ENCODE measurements around the gene RNF215.
"Not testable (repeated sequence)": the region's sequence is repeated elsewhere in the genome, so short reads cannot be mapped to it uniquely, and the experiment has no call there.

RNF215 gene

GRCh38 chr22:30402028-30402765 is 15.0 kb upstream of the RNF215 start:
- Histone ChIP-seq H3K9me3 (ENCODE audit: low read length) (no peaks in the 10 kb centered on the region), H4K20me1 (ENCODE audit: insufficient read depth, low read length) (no peaks in the 10 kb centered on the region), H3K36me3 (ENCODE audit: insufficient read depth, low read length) (no peaks in the 10 kb centered on the region), H3K27me3 (ENCODE audit: insufficient read depth, low read length) (peaks cover 6% of the 10 kb centered on the region), H3K79me2 (ENCODE audit: insufficient read depth, low read length) (no peaks in the 10 kb centered on the region), H3K9ac (ENCODE audit: low read length) (no peak overlapping the region), H3K4me2 (ENCODE audit: low read length) (no peak overlapping the region), H3K9me2 (ENCODE audit: low read depth, low read length) (no peaks in the 10 kb centered on the region), H3K4me3 (ENCODE audit: low read depth, low read length, poor library complexity, severe bottlenecking) (no peak overlapping the region), H2AFZ (ENCODE audit: low read length) (no peak overlapping the region), H3F3A (ENCODE audit: insufficient read depth, low read length) (no peaks in the 10 kb centered on the region), H3K4me1 (ENCODE audit: insufficient read depth, low read length, severe bottlenecking) (peaks cover 5% of the 10 kb centered on the region), H3K27ac (ENCODE audit: low read depth, low read length, poor library complexity, severe bottlenecking) (no peak overlapping the region)
- TF ChIP-seq EZH2 (IDR thresholded peaks at IDR 0.05; ENCODE audit: borderline replicate concordance, low read length) (no peak), CTCF (IDR thresholded peaks at IDR 0.05; ENCODE audit: low read length) (no peak)

- not testable (repeated sequence) for H3K4me3 ChIP-seq (ENCODE audit: low read depth, low read length, poor library complexity, severe bottlenecking); H3K4me2 ChIP-seq (ENCODE audit: low read length); H3K27me3 ChIP-seq (ENCODE audit: insufficient read depth, low read length); H3K9me2 ChIP-seq (ENCODE audit: low read depth, low read length); H3K9ac ChIP-seq (ENCODE audit: low read length); H3K79me2 ChIP-seq (ENCODE audit: insufficient read depth, low read length); H2AFZ ChIP-seq (ENCODE audit: low read length); H4K20me1 ChIP-seq (ENCODE audit: insufficient read depth, low read length); H3K9me3 ChIP-seq (ENCODE audit: low read length); H3K27ac ChIP-seq (ENCODE audit: low read depth, low read length, poor library complexity, severe bottlenecking); H3F3A ChIP-seq (ENCODE audit: insufficient read depth, low read length); H3K36me3 ChIP-seq (ENCODE audit: insufficient read depth, low read length)
- H3K4me1 ChIP-seq (ENCODE audit: insufficient read depth, low read length, severe bottlenecking) = peaks cover 11% of the 10 kb centered on the region
These were observed 13.8 kb upstream of the RNF215 start for GRCh38 chr22:30401024-30401423.

- TF ChIP-seq EZH2 (IDR thresholded peaks at IDR 0.05; ENCODE audit: borderline replicate concordance, low read length) (no peak), CTCF (IDR thresholded peaks at IDR 0.05; ENCODE audit: low read length) (no peak)
- no peaks in the 10 kb centered on the region for H3K36me3 ChIP-seq (ENCODE audit: insufficient read depth, low read length)
- H3K27me3 ChIP-seq (ENCODE audit: insufficient read depth, low read length) = peaks cover 6% of the 10 kb centered on the region
- H3K9me3 ChIP-seq (ENCODE audit: low read length) = no peaks in the 10 kb centered on the region
- H3K79me2 ChIP-seq (ENCODE audit: insufficient read depth, low read length) = no peaks in the 10 kb centered on the region
- H4K20me1 ChIP-seq (ENCODE audit: insufficient read depth, low read length) = no peaks in the 10 kb centered on the region
- no peak overlapping the region for H3K4me2 ChIP-seq (ENCODE audit: low read length)
- peaks cover 11% of the 10 kb centered on the region for H3K4me1 ChIP-seq (ENCODE audit: insufficient read depth, low read length, severe bottlenecking)
- H3K27ac ChIP-seq (ENCODE audit: low read depth, low read length, poor library complexity, severe bottlenecking) = no peak overlapping the region
- no peak overlapping the region for H3K4me3 ChIP-seq (ENCODE audit: low read depth, low read length, poor library complexity, severe bottlenecking)
- H3K9me2 ChIP-seq (ENCODE audit: low read depth, low read length) = no peaks in the 10 kb centered on the region
- no peaks in the 10 kb centered on the region for H3F3A ChIP-seq (ENCODE audit: insufficient read depth, low read length)
- H2AFZ ChIP-seq (ENCODE audit: low read length) = no peak overlapping the region
- no peak overlapping the region for H3K9ac ChIP-seq (ENCODE audit: low read length)
These were observed 12.9 kb upstream of the RNF215 start for GRCh38 chr22:30400159-30400558.

- no peaks in the 10 kb centered on the region for H3F3A ChIP-seq (ENCODE audit: insufficient read depth, low read length)
- no peak overlapping the region for H3K4me3 ChIP-seq (ENCODE audit: low read depth, low read length, poor library complexity, severe bottlenecking)
- H3K4me1 ChIP-seq (ENCODE audit: insufficient read depth, low read length, severe bottlenecking) = peaks cover 11% of the 10 kb centered on the region
- no peaks in the 10 kb centered on the region for H4K20me1 ChIP-seq (ENCODE audit: insufficient read depth, low read length)
- no peak overlapping the region for H3K27ac ChIP-seq (ENCODE audit: low read depth, low read length, poor library complexity, severe bottlenecking)
- H3K36me3 ChIP-seq (ENCODE audit: insufficient read depth, low read length) = no peaks in the 10 kb centered on the region
- no peaks in the 10 kb centered on the region for H3K9me2 ChIP-seq (ENCODE audit: low read depth, low read length)
- H3K4me2 ChIP-seq (ENCODE audit: low read length) = no peak overlapping the region
- no peaks in the 10 kb centered on the region for H3K79me2 ChIP-seq (ENCODE audit: insufficient read depth, low read length)
- H3K9ac ChIP-seq (ENCODE audit: low read length) = no peak overlapping the region
- no peaks in the 10 kb centered on the region for H3K9me3 ChIP-seq (ENCODE audit: low read length)
- no peak overlapping the region for H2AFZ ChIP-seq (ENCODE audit: low read length)
- H3K27me3 ChIP-seq (ENCODE audit: insufficient read depth, low read length) = peaks cover 6% of the 10 kb centered on the region
- TF ChIP-seq CTCF (IDR thresholded peaks at IDR 0.05; ENCODE audit: low read length) (no peak), EZH2 (IDR thresholded peaks at IDR 0.05; ENCODE audit: borderline replicate concordance, low read length) (no peak)
These were observed 12.5 kb upstream of the RNF215 start for GRCh38 chr22:30399718-30400117.

Measured in OCI-LY1 (cell line).